WI38 (cell line): Measurements from ENCODE around the gene RAMP1.

Experiments
- H3K4me3 ChIP-seq: 2 replicates; pipeline ENCODE4 v1.5.1; 2011; ENCODE audit warnings: low read depth, mild to moderate bottlenecking, control low read depth, low read length
- CTCF ChIP-seq: IDR thresholded peaks from 2 replicates; pipeline ENCODE4 v1.5.1; 2012; ENCODE audit warnings: low read depth, mild to moderate bottlenecking, control low read depth, low read length

The RAMP1 gene

GRCh38 chr2:237956402-237956736 is 96.9 kb downstream of the RAMP1 start:
- TF ChIP-seq CTCF: no peak
- peak overlapping the region; percentile 44 for H3K4me3 ChIP-seq

GRCh38 chr2:237961637-237962036 is 102.2 kb downstream of the RAMP1 start:
- H3K4me3 ChIP-seq: no peak overlapping the region
- no peak for TF ChIP-seq CTCF
